K562 (cell line): ENCODE results near the gene ERBB3. TPM values are rescaled to one million over a fixed set of nuclear protein-coding genes. Genes with fewer than 3 reads are reported as not detected.
A peak's percentile ranks its signal among the peaks of the same experiment; 100 is the strongest.

Experiments used
- MXI1 ChIP-seq: IDR thresholded peaks from 2 replicates; pipeline ENCODE4 v1.6.1; 2011; ENCODE audit warnings: low read depth, mild to moderate bottlenecking, improper control_type of control experiment, low read length
- NR3C1 ChIP-seq: sonication (generic); formaldehyde crosslinking; IDR thresholded peaks from 2 replicates; pipeline ENCODE4 v1.8.1; 2022; ENCODE audit warnings: missing genetic modification reagents
- NRF1 ChIP-seq, 2 experiments: fragments of 450-650 bp; IDR thresholded peaks in 1 of 2; conservative IDR thresholded peaks in 1 of 2; 2 replicates each; pipeline ENCODE4 v1.6.1; 2014; ENCODE audit warnings: mild to moderate bottlenecking in 2 of 2
- SRSF1 ChIP-seq: fragments of 200-400 bp; formaldehyde crosslinking; IDR thresholded peaks from 2 replicates; pipeline ENCODE4 v1.6.1; 2017; ENCODE audit warnings: mild to moderate bottlenecking, low read depth, low read length, moderate library complexity
- ZNF354B ChIP-seq: fragments of 250-450 bp; sonication (Bioruptor Pico); IDR thresholded peaks from 2 replicates; pipeline ENCODE4 v1.4.0; 2020
- polyA plus RNA-seq, 8 experiments: library from polyadenylated mRNA; depleted of rRNA in 4 of 8; stranded (reverse) in 5 of 8; unstranded in 3 of 8; fragments of >200 nt; fragmentation: Nextera tagmentation in 2 of 8; fragmentation: Illumina TruSeq in 1 of 8; extraction: Ambion mirVana in 2 of 8; extraction: Trizol in 1 of 8; gene quantifications; 2 replicates each; pipeline versions ENCODE4 v1.2.1 to v1.2.3, GENCODE V29; 2011 to 2014; ENCODE audit warnings: inconsistent platforms in 1 of 8, missing spikeins in 1 of 8
- total RNA-seq, 7 experiments: library from RNA; depleted of rRNA in 6 of 7; stranded (reverse); fragments of >200 nt in 6 of 7; fragmentation: Illumina TruSeq in 2 of 7; extraction: Trizol in 2 of 7; gene quantifications; 2 replicates each; pipeline versions ENCODE4 v1.2.1 to v1.2.3, GENCODE V29; 2011 to 2021; ENCODE audit warnings: low replicate concordance in 1 of 7
- TF ChIP-seq, protein P1 (sequence below): fragments of 150-350 bp; conservative IDR thresholded peaks from 2 replicates; pipeline ENCODE4 v1.6.1; 2014; ENCODE audit warnings: low read length
- TF ChIP-seq, protein P2 (sequence below), 2 experiments: fragments of 200-800 bp in 1 of 2; sonication (Bioruptor generic) in 1 of 2; sonication (generic) in 1 of 2; formaldehyde crosslinking in 1 of 2; IDR thresholded peaks in 1 of 2; conservative IDR thresholded peaks in 1 of 2; 2 replicates each; pipeline versions ENCODE4 v1.5.0 to v1.6.1; 2016 to 2020; ENCODE audit warnings: missing compliant biosample characterization in 1 of 2, missing genetic modification characterization in 1 of 2, missing genetic modification reagents in 1 of 2
- TF ChIP-seq, protein P3 (sequence below), 2 experiments: IDR thresholded peaks; 2 replicates each; pipeline ENCODE4 v1.6.1; 2012; ENCODE audit warnings: improper control_type of control experiment in 2 of 2, low read depth in 2 of 2, low read length in 2 of 2, borderline replicate concordance in 1 of 2
- TF ChIP-seq, protein P4 (sequence below), 2 experiments: fragments of 450-650 bp; IDR thresholded peaks; 2 replicates each; pipeline ENCODE4 v1.6.1; 2016; ENCODE audit warnings: mild to moderate bottlenecking in 2 of 2, borderline replicate concordance in 1 of 2, low read depth in 1 of 2, moderate library complexity in 1 of 2

The ERBB3 gene
- total and polyA plus RNA-seq, 9 of the 15 experiments (the other 6 are each of a cell fraction or from before 2014, with no cell fraction given) = 1.5 to 5.4 (median 3.8) TPM

DNA sequence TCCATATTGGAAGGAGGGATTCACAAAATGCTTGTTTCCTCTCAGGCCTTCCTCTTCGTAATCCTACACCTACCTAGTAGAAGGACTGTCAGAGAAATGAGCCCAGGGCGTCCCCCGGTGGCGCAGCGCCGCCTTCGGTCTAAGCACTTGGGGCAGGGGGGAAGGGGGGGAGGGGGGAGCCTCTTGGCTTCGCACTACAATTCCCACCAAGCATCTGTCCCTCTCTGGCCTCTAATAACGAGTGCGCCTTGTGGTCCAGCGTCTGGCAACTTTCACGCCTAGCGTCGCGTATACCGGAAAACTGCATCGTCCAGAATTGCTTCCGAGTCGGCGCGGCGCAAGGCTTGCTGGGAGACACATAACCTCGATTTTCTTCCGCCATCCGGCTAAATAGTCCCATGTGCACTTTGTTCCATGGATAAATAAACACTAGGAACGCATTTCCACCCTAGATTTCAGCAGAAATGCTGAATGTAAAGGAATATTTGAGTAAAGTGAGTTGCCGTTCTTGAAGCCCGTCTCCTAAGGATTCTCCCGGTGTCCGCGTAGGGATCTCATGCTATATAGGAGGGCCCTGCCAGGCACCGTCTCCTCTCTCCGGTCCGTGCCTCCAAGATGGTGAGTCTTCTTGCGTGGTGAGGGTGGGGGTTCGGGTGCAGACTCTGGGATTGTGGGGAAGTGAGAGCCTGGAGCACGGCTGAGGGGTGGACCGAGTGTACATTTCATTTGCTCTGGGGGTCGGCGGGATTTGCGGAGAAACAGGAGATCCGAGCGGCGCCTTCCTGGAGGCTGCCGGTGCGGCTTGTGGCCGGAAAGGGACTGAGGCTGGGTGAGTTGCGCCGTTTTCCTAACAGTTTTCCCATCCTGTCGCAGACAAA, 38.2 kb upstream of the ERBB3 start, which contains the start of gene RPS26 (continued):
- TF ChIP-seq, protein P1, sequence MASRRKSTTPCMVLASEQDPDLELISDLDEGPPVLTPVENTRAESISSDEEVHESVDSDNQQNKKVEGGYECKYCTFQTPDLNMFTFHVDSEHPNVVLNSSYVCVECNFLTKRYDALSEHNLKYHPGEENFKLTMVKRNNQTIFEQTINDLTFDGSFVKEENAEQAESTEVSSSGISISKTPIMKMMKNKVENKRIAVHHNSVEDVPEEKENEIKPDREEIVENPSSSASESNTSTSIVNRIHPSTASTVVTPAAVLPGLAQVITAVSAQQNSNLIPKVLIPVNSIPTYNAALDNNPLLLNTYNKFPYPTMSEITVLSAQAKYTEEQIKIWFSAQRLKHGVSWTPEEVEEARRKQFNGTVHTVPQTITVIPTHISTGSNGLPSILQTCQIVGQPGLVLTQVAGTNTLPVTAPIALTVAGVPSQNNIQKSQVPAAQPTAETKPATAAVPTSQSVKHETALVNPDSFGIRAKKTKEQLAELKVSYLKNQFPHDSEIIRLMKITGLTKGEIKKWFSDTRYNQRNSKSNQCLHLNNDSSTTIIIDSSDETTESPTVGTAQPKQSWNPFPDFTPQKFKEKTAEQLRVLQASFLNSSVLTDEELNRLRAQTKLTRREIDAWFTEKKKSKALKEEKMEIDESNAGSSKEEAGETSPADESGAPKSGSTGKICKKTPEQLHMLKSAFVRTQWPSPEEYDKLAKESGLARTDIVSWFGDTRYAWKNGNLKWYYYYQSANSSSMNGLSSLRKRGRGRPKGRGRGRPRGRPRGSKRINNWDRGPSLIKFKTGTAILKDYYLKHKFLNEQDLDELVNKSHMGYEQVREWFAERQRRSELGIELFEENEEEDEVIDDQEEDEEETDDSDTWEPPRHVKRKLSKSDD = no peak
- TF ChIP-seq MXI1 (peak; percentile 31; the same call in 1 of the 2 replicates), ZNF354B (CRISPR knock-in tag) (no peak), SRSF1 (0 out of 2 replicates have a peak, but pooled peaks have one; percentile 56), NRF1 (conservative IDR thresholded peaks at IDR 0.05 in 1 of 2, IDR thresholded peaks at IDR 0.05 in 1 of 2) (peak; percentile 77 to 83), NR3C1 (CRISPR knock-in tag) (peak; percentile 37; the same call in 1 of the 2 replicates)
- TF ChIP-seq, protein P2, sequence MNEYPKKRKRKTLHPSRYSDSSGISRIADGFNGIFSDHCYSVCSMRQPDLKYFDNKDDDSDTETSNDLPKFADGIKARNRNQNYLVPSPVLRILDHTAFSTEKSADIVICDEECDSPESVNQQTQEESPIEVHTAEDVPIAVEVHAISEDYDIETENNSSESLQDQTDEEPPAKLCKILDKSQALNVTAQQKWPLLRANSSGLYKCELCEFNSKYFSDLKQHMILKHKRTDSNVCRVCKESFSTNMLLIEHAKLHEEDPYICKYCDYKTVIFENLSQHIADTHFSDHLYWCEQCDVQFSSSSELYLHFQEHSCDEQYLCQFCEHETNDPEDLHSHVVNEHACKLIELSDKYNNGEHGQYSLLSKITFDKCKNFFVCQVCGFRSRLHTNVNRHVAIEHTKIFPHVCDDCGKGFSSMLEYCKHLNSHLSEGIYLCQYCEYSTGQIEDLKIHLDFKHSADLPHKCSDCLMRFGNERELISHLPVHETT (CRISPR knock-in tag; conservative IDR thresholded peaks at IDR 0.05 in 1 of 2, IDR thresholded peaks at IDR 0.05 in 1 of 2) = peak in 1 of 2 experiments; percentile 99; a peak in 2 of 4 replicates
- TF ChIP-seq, protein P3, sequence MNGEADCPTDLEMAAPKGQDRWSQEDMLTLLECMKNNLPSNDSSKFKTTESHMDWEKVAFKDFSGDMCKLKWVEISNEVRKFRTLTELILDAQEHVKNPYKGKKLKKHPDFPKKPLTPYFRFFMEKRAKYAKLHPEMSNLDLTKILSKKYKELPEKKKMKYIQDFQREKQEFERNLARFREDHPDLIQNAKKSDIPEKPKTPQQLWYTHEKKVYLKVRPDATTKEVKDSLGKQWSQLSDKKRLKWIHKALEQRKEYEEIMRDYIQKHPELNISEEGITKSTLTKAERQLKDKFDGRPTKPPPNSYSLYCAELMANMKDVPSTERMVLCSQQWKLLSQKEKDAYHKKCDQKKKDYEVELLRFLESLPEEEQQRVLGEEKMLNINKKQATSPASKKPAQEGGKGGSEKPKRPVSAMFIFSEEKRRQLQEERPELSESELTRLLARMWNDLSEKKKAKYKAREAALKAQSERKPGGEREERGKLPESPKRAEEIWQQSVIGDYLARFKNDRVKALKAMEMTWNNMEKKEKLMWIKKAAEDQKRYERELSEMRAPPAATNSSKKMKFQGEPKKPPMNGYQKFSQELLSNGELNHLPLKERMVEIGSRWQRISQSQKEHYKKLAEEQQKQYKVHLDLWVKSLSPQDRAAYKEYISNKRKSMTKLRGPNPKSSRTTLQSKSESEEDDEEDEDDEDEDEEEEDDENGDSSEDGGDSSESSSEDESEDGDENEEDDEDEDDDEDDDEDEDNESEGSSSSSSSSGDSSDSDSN (IDR thresholded peaks at IDR 0.05; ENCODE audit: borderline replicate concordance in 1 of 2, low read depth in 2 of 2, low read length in 2 of 2) = no peak
- TF ChIP-seq, protein P4, sequence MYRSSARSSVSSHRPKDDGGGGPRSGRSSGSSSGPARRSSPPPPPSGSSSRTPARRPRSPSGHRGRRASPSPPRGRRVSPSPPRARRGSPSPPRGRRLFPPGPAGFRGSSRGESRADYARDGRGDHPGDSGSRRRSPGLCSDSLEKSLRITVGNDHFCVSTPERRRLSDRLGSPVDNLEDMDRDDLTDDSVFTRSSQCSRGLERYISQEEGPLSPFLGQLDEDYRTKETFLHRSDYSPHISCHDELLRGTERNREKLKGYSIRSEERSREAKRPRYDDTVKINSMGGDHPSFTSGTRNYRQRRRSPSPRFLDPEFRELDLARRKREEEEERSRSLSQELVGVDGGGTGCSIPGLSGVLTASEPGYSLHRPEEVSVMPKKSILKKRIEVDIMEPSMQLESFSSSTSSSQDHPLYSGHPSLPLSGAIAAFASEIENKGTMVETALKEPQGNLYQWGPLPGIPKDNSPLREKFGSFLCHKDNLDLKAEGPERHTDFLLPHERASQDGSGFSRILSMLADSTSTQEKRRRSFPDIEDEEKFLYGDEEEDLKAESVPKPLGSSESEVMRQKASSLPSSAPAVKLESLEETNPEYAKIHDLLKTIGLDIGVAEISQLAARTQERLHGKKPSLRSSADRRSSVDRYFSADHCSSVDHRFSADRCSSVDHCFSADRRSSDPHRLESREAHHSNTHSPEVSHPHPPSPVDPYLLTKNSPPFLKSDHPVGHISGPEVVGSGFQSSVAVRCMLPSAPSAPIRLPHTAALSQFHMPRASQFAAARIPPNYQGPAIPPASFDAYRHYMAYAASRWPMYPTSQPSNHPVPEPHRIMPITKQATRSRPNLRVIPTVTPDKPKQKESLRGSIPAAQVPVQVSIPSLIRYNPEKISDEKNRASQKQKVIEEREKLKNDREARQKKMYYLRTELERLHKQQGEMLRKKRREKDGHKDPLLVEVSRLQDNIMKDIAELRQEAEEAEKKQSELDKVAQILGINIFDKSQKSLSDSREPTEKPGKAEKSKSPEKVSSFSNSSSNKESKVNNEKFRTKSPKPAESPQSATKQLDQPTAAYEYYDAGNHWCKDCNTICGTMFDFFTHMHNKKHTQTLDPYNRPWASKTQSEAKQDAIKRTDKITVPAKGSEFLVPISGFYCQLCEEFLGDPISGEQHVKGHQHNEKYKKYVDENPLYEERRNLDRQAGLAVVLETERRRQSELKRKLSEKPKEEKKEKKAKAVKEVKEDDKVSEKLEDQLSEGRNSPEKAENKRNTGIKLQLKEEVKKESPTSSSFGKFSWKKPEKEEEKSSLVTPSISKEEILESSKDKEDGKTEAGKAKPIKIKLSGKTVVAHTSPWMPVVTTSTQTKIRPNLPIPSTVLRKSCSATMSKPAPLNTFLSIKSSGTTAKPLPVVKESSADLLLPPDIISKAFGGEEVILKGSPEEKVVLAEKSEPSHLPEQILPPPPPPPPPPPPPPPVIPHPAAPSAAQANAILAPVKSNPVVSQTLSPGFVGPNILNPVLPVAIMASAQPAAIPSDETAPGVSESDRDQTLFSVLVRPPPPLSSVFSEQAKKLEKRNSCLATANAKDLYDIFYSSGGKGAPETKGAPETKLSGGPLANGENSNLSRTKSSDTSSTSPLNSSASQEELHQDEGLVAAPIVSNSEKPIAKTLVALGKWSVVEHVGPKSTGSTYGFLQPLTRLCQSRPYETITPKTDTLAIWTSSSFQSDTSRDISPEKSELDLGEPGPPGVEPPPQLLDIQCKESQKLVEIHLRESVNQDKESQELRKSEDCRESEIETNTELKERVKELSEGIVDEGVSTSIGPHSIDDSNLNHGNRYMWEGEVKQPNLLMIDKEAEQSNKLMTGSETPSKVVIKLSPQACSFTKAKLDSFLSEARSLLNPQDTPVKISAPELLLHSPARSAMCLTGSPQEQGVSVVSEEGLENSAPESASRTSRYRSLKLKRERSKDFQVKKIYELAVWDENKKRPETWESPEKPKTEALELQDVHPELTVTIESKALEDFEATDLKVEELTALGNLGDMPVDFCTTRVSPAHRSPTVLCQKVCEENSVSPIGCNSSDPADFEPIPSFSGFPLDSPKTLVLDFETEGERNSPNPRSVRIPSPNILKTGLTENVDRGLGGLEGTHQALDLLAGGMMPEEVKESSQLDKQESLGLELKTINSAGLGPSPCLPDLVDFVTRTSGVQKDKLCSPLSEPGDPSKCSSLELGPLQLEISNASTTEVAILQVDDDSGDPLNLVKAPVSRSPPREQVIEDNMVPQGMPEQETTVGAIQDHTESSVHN (IDR thresholded peaks at IDR 0.05; ENCODE audit: borderline replicate concordance in 1 of 2, low read depth in 1 of 2) = peak in 1 of 2 experiments; percentile 89; a peak in 2 of 4 replicates
